Hematopoietic multipotent progenitor cell (in vitro differentiated cells): ENCODE measurements around the gene CREB3. TPM values are rescaled to one million over a fixed set of nuclear protein-coding genes. Genes with fewer than 3 reads are reported as not detected.

Source experiments
- DNase-seq, 3 donors: peaks; one replicate each; pipeline ENCODE4 v3.0.0-alpha.2; 2011 to 2015; ENCODE audit warnings: low read depth in 2 of 3, low spot score in 2 of 3
- total RNA-seq: library from RNA; depleted of rRNA; stranded (reverse); fragments of >200 nt; gene quantifications from one replicate; pipeline ENCODE4 v1.2.3, GENCODE V29; 2012

The CREB3 gene
- total RNA-seq = 25.0 TPM

GRCh38 chr9:35732185-35732799, at the start of gene CREB3, which contains the start of gene TLN1:
Gene CREB3, plus strand, starts transcription at chr9:35732666. Its CDS starts 107 bp downstream, at chr9:35732773.
Gene TLN1, minus strand, starts transcription at chr9:35732195. Its CDS starts 6,501 bp downstream, at chr9:35725694.
- DNase-seq = peak; percentile 85 to 99 (median 99)

GRCh38 chr9:35683323-35683722, 49.1 kb upstream of the CREB3 start:
- no peak for DNase-seq

- DNase-seq = no peak
Observed at GRCh38 chr9:35684921-35685320, 47.5 kb upstream of the CREB3 start.

GRCh38 chr9:35685506-35685905, 47.0 kb upstream of the CREB3 start:
- no peak for DNase-seq

- DNase-seq = no peak
Observed at GRCh38 chr9:35686222-35687203, 46.0 kb upstream of the CREB3 start.

DNA sequence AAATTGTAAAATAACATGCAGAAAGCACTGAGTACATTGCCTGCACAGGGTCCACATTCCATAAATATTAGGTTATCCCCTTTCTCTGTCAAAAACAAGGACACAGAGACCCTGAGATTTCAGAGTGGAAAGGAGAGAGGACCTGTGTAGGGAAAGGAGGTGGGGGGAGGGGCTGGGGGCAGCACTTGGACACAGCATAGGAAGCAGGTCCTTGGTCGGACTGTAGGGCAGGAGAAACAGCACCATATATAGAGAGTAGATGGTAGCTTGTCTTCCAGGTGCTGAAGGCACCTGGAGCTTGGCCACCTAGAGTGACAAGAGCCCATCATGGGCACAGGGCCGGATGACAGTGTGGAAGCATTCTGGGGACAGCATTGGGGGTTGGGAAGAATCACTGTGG, 45.2 kb upstream of the CREB3 start:
- DNase-seq = no peak

GRCh38 chr9:35687972-35688557, 44.4 kb upstream of the CREB3 start:
- DNase-seq = no peak

- DNase-seq = peak in 1 of 3 donors; percentile 33
Observed at GRCh38 chr9:35688558-35689541, 43.6 kb upstream of the CREB3 start.

DNA sequence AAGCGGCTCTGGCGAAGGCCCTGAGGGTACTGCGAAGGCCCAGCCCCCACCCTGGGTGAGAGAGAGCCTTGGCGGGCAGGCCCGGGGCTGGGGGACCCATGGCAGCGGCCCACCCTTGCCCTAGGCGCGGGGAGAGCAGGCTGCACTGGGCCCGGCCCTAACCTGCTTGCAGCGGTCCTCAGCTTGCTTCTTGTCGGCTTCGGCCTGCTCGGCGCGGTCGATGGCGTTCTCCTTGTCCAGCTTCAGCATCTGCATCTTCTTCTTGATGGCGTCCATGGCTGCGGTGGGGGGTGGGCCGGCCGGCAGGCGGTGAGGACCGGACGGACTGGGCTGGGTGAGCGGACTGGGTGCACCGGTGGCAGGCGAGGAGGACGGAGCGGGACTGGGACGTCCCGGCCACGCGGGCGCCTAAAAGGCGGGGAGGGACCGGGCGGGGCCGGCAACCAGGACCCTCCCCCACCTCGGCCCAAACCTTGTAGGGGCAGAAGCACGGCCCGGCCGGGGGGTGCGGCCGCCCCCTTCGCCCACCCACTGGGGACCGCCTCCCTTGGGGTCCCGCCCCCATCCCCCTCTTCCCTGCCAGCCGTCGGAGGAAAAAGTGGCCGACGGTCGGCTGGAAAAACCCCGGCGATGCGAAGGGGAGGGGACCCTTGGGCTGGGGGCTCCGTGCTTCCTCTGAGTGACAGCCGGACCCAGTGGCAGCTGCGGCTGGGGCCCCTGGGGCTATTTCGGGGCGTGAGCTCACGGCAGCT, 42.7 kb upstream of the CREB3 start, which contains the start of gene TPM2:
TSS of gene TPM2 (minus strand) at position 384 of the 752 bp plus-strand sequence. CDS start at position 276, 108 bp downstream.
- DNase-seq = no peak

DNA sequence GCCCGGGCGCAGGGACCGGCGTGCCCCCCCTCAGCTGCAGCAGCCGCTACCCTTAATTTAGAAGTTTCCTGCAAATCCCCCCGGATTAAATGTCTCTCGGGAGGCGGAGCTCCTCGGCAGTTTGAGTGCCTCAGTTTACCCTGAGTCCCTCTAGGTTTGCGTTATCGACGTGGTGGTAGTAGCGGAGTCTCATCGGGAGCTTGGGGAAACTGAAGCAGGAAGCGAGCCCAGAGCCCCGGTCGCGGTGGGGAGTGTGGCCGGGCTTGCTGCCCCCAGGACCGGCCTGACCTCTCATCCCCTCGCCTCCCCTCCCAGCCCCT, 42.2 kb upstream of the CREB3 start:
- DNase-seq = no peak

DNA sequence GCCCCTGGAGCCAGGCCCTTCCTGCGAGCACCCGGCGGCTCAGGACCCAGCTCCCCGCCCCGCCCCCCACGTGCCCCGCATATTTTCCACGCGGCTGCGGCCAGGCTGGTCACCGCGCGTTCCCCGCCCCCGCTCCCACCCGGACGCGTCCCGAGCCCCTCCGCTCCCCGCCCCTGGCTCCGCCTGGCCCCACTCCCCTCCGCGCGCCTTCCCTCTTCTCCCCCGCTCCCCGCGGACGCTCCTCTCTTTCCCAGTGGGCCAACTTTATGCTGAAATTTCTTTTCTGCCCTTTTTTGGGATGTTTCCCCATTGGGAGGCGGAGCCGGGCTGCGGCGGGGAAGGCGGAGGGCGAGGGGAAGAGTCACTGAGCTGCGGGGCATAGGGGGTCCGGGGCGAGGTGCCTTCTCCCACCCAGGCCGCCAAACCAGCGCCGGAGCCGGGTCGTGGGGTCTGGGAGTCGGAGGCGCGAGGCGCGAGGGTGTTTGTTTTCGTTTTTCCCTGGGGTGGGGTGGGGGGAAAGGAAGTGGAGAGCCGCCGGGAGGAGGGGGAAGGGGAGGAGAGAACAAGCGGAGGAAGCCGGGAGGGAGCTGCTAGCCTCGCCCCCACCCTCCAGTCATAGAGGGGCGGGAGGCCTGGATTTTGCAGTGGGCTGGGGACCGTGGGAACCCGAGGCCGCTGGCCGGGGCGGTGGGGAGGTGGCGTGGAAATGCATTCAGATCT, 41.7 kb upstream of the CREB3 start:
- DNase-seq = peak in 2 of 3 donors; percentile 21 to 39

DNA sequence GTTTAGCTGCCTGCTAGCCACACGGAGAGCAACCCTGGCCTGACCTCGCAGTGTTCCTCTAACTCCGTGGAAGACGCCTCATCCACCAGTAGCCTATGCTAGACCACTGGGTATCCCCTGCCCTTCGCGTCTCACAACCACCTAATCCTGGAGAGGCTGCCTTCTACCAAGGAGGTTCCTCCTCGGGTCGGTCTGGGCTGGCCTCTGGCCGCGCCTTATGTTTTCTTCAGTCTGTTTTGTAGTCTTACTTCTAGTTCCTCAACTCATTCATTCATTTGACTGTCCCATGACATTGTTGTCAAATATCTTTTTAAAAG, 41.2 kb upstream of the CREB3 start:
- DNase-seq = no peak

- DNase-seq = no peak
Observed at GRCh38 chr9:35691757-35692301, 40.6 kb upstream of the CREB3 start.

DNA sequence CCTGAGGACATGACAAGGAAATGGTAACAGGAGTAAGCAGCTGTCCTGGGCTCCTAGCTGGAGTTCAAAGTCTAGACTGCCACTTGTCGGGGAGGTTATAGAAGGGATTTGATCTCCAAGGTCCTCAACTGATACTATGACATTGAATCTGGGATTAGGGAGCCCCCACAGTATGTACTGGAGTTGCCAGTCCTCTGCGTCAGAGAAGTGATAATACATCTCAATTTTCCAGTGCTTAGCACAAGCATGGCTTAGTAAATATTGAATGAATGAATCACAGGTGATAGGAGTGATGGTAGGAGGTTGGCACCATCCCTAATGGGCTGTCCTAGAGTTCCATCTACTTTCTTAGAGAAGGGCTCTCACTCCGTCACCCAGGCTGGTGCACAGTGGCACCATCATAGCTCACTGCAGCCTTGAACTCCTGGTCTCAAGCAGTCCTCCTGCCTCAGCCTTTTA, 36.5 kb upstream of the CREB3 start:
- no peak for DNase-seq

GRCh38 chr9:35696520-35697215, 35.8 kb upstream of the CREB3 start:
- peak; percentile 26 to 51 (median 44) for DNase-seq

DNA sequence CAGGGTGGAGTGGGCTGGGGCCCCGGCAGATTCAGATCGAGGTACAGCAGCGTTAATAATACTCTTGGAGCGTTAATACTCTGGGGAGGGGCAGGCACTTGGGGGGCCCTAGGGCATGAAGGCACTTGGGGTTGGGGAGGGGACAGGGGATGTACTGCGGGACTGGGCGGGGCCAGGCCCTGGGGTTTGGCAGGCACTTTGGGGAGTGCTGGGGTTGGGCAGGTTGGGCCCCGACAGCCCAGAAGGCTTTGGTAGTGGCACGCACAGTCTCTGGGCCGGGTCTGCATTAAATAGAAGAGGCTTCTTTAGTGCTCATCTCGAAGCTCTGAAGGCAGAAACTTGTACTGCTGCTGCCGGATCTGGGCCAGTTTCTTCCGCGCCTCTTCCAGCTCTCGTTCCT, 35.0 kb upstream of the CREB3 start:
- no peak for DNase-seq

- DNase-seq = no peak
Observed at GRCh38 chr9:35698231-35698630, 34.2 kb upstream of the CREB3 start.

- no peak for DNase-seq
Observed at GRCh38 chr9:35700031-35700430, 32.4 kb upstream of the CREB3 start.
